Glutamatergic neuron (in vitro differentiated cells): ENCODE data around the gene LRRK1. TPM values are rescaled to one million over a fixed set of nuclear protein-coding genes. Genes with fewer than 3 reads are reported as not detected.

Source experiments
- DNase-seq: peaks from one replicate; pipeline ENCODE4 v3.0.0; 2022
- H3K27ac Mint-ChIP-seq: one replicate; pipeline ENCODE4 v1.8.0; 2020; ENCODE audit warnings: mild to moderate bottlenecking, mixed read lengths, inconsistent platforms; ENCODE audit not compliant: unreplicated experiment
- H3K27me3 Mint-ChIP-seq: one replicate; pipeline ENCODE4 v1.8.0; 2020; ENCODE audit warnings: mild to moderate bottlenecking, moderate library complexity, mixed read lengths, inconsistent platforms; ENCODE audit not compliant: unreplicated experiment
- H3K36me3 Mint-ChIP-seq: one replicate; pipeline ENCODE4 v1.8.0; 2020; ENCODE audit warnings: mild to moderate bottlenecking, mixed read lengths, inconsistent platforms; ENCODE audit not compliant: unreplicated experiment
- H3K4me1 Mint-ChIP-seq: one replicate; pipeline ENCODE4 v1.8.0; 2020; ENCODE audit warnings: mild to moderate bottlenecking, low read depth, mixed read lengths, inconsistent platforms; ENCODE audit not compliant: unreplicated experiment
- H3K4me3 Mint-ChIP-seq: one replicate; pipeline ENCODE4 v1.8.0; 2020; ENCODE audit warnings: mild to moderate bottlenecking, mixed read lengths, inconsistent platforms; ENCODE audit not compliant: unreplicated experiment
- H3K9me3 Mint-ChIP-seq: one replicate; pipeline ENCODE4 v1.8.0; 2020; ENCODE audit warnings: mild to moderate bottlenecking, moderate library complexity, mixed read lengths, inconsistent platforms; ENCODE audit not compliant: unreplicated experiment
- CTCF ChIP-seq: fragments of 200-600 bp; sonication (generic); IDR thresholded peaks from one replicate; pipeline ENCODE4 v1.5.0; 2021; ENCODE audit not compliant: partially characterized antibody, unreplicated experiment
- total RNA-seq: library from RNA; stranded (reverse); fragmentation: NEBNext Ultra II Directional; extraction: Animal tissue kit (Norgen Biotek cat#: 25700); gene quantifications from one replicate; pipeline ENCODE4 v1.2.1, GENCODE V29; 2021; ENCODE audit not compliant: unreplicated experiment

The LRRK1 gene
- total RNA-seq, 1 donor from 2014 or later: 1.5 TPM

GRCh38 chr15:101001056-101001455 lies 81.9 kb downstream of the LRRK1 start:
- peaks cover 4% of the 10 kb centered on the region for H3K4me1 Mint-ChIP-seq
- no peak overlapping the region for H3K27ac Mint-ChIP-seq
- H3K9me3 Mint-ChIP-seq: peaks cover 11% of the 10 kb centered on the region
- H3K27me3 Mint-ChIP-seq: no peaks in the 10 kb centered on the region
- peaks cover 9% of the 10 kb centered on the region for H3K36me3 Mint-ChIP-seq
- TF ChIP-seq CTCF: no peak
- no peak for DNase-seq
- no peak overlapping the region for H3K4me3 Mint-ChIP-seq

GRCh38 chr15:101001796-101002195 lies 82.6 kb downstream of the LRRK1 start:
- H3K27me3 Mint-ChIP-seq: no peaks in the 10 kb centered on the region
- TF ChIP-seq CTCF: no peak
- no peaks in the 10 kb centered on the region for H3K4me1 Mint-ChIP-seq
- no peak for DNase-seq
- H3K27ac Mint-ChIP-seq: no peak overlapping the region
- no peak overlapping the region for H3K4me3 Mint-ChIP-seq
- peaks cover 9% of the 10 kb centered on the region for H3K36me3 Mint-ChIP-seq
- peaks cover 13% of the 10 kb centered on the region for H3K9me3 Mint-ChIP-seq

- H3K36me3 Mint-ChIP-seq: peaks cover 9% of the 10 kb centered on the region
- DNase-seq: no peak
- no peak overlapping the region for H3K4me3 Mint-ChIP-seq
- no peaks in the 10 kb centered on the region for H3K4me1 Mint-ChIP-seq
- H3K27me3 Mint-ChIP-seq: no peaks in the 10 kb centered on the region
- no peak overlapping the region for H3K27ac Mint-ChIP-seq
- H3K9me3 Mint-ChIP-seq: peaks cover 12% of the 10 kb centered on the region
- no peak for TF ChIP-seq CTCF
These were observed 83.9 kb downstream of the LRRK1 start for GRCh38 chr15:101003081-101003480.

DNA sequence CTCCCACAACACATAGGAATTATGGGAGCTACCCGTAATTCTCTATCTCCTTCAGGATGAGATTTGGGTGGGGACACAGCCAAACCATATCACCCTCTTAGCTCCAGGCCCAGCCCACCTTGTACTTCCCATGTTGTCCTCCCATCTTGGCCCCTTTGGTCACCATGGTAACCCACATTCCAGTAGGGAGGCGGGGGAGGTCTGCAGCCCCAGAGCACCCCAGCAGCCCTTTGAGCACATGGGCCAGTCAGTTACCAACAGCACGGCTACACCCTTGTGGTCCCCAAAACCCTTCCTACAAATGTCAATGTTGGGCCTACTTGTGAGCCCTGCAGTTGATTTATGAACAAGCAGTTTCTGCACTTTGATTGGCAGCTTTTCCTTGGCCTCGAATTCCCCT lies 84.5 kb downstream of the LRRK1 start:
- no peak for TF ChIP-seq CTCF

DNA sequence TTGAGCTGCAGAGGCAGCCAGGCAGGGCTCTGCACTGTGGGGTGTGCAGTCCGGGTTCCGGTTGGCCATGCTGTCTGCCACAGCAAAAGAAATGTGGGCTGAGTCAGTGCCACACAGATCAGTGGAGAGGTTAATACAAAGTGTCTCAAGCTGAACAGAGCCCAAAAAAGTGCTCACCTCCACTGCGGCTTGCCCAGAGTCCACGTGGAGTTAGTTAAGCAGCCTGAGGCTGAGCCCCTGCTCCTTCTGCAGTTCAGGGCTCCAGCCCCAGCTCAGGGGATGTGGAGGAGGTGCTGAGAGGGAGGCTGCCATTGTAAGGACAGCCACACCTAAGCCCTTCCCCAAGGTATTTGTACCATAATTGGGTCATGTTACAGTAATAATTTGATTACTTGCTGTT lies 85.3 kb downstream of the LRRK1 start:
- Mint-ChIP-seq H3K27ac (no peak overlapping the region), H3K36me3 (peaks cover 9% of the 10 kb centered on the region), H3K27me3 (peaks cover 3% of the 10 kb centered on the region), H3K9me3 (peaks cover 9% of the 10 kb centered on the region), H3K4me3 (no peak overlapping the region), H3K4me1 (peaks cover 2% of the 10 kb centered on the region)
- no peak for TF ChIP-seq CTCF
- no peak for DNase-seq

More for the DNA sequence above, 84.5 kb downstream of the LRRK1 start:
- Mint-ChIP-seq H3K27ac (no peak overlapping the region), H3K9me3 (peaks cover 9% of the 10 kb centered on the region), H3K4me1 (peaks cover 2% of the 10 kb centered on the region), H3K36me3 (peaks cover 9% of the 10 kb centered on the region), H3K4me3 (no peak overlapping the region), H3K27me3 (peaks cover under 1% of the 10 kb centered on the region)
- no peak for DNase-seq
